OCI-LY3 (cell line): ENCODE results near the gene CNTN6.

Experiments
- H2AFZ ChIP-seq: fragments of 200-600, 300-600 bp; shearing (Covaris generic); 2 replicates; pipeline ENCODE4 v1.6.0; 2014; ENCODE audit warnings: antibody characterized with exemption, low read depth, low read length
- H3K27ac ChIP-seq: fragments of 200-600, 300-600 bp; sonication (generic); 2 replicates; pipeline ENCODE4 v1.5.1; 2014; ENCODE audit warnings: mild to moderate bottlenecking, low read length, moderate library complexity, mixed read lengths
- H3K27me3 ChIP-seq: fragments of 200-600, 300-600 bp; sonication (generic); 2 replicates; pipeline ENCODE4 v1.6.1; 2014; ENCODE audit warnings: low read depth, low read length, mixed read lengths
- H3K36me3 ChIP-seq: fragments of 200-600, 300-600 bp; sonication (generic); replicated peaks from 2 replicates; pipeline ENCODE3; 2014; ENCODE audit warnings: low read depth, low read length, mixed read lengths
- H3K4me1 ChIP-seq: fragments of 300-600, 200-600 bp; sonication (generic); 2 replicates; pipeline ENCODE4 v1.6.1; 2014; ENCODE audit warnings: low read length, mixed read lengths
- H3K4me2 ChIP-seq: fragments of 200-600, 300-600 bp; sonication (generic); 2 replicates; pipeline ENCODE4 v1.6.1; 2014; ENCODE audit warnings: low read length, mixed read lengths
- H3K4me3 ChIP-seq: fragments of 300-600, 200-600 bp; sonication (generic); 2 replicates; pipeline ENCODE4 v1.5.1; 2014; ENCODE audit warnings: antibody characterized with exemption, mild to moderate bottlenecking, low read length, moderate library complexity
- H3K79me2 ChIP-seq: fragments of 300-600, 200-600 bp; shearing (Covaris generic); 2 replicates; pipeline ENCODE4 v1.6.1; 2014; ENCODE audit warnings: mild to moderate bottlenecking, low read length, mixed read lengths
- H3K9ac ChIP-seq: fragments of 300-600, 200-600 bp; shearing (Covaris generic); 2 replicates; pipeline ENCODE4 v1.6.0; 2014; ENCODE audit warnings: mild to moderate bottlenecking, low read length, moderate library complexity
- H3K9me3 ChIP-seq: fragments of 200-600, 300-600 bp; shearing (Covaris generic); 2 replicates; pipeline ENCODE4 v1.6.1; 2014; ENCODE audit warnings: low read length, mixed read lengths; ENCODE audit not compliant: insufficient read depth
- H4K20me1 ChIP-seq: fragments of 200-600, 300-600 bp; sonication (generic); 2 replicates; pipeline ENCODE4 v1.6.1; 2016; ENCODE audit warnings: low read length, mixed read lengths; ENCODE audit not compliant: insufficient read depth
- CTCF ChIP-seq: fragments of 200-600, 300-600 bp; sonication (generic); IDR thresholded peaks from 2 replicates; pipeline ENCODE4 v1.5.1; 2014; ENCODE audit warnings: antibody characterized with exemption, low read length, low read depth
- EZH2phosphoT487 ChIP-seq: fragments of 200-600 bp; shearing (Covaris generic); IDR thresholded peaks from 2 replicates; pipeline ENCODE4 v1.6.1; 2018; ENCODE audit warnings: antibody characterized with exemption, mixed run types, low read depth

CNTN6 gene

GRCh38 chr3:1092061-1092460 lies 763 bp upstream of the CNTN6 start:
- Histone ChIP-seq H3K9ac (peak overlapping the region; percentile 99), H3K4me3 (peak overlapping the region; percentile 87), H2AFZ (no peak overlapping the region), H3K27me3 (no peaks in the 10 kb centered on the region), H3K27ac (peak overlapping the region; percentile 97), H3K79me2 (peaks cover 62% of the 10 kb centered on the region), H3K9me3 (peaks cover 12% of the 10 kb centered on the region; the same call in 1 of the 2 replicates), H3K4me1 (peaks cover 75% of the 10 kb centered on the region), H3K36me3 (peaks cover 30% of the 10 kb centered on the region), H3K4me2 (peak overlapping the region; percentile 74), H4K20me1 (no peaks in the 10 kb centered on the region)
- no peak for TF ChIP-seq EZH2phosphoT487
- no peak for TF ChIP-seq CTCF

GRCh38 chr3:1093217-1093616 lies 393 bp downstream of the CNTN6 start:
- H3K27me3 ChIP-seq = no peaks in the 10 kb centered on the region
- peak overlapping the region; percentile 99 for H3K9ac ChIP-seq
- peak overlapping the region; percentile 87 for H3K4me3 ChIP-seq
- peaks cover 12% of the 10 kb centered on the region; the same call in 1 of the 2 replicates for H3K9me3 ChIP-seq
- TF ChIP-seq EZH2phosphoT487 (no peak), CTCF (no peak)
- H3K27ac ChIP-seq = peak overlapping the region; percentile 97
- peaks cover 68% of the 10 kb centered on the region for H3K4me1 ChIP-seq
- peaks cover 74% of the 10 kb centered on the region for H3K79me2 ChIP-seq
- peaks cover 36% of the 10 kb centered on the region for H3K36me3 ChIP-seq
- H2AFZ ChIP-seq = no peak overlapping the region
- peak overlapping the region; percentile 74 for H3K4me2 ChIP-seq
- H4K20me1 ChIP-seq = no peaks in the 10 kb centered on the region

- Histone ChIP-seq H3K27ac (peak overlapping the region; percentile 59), H3K79me2 (peaks cover 96% of the 10 kb centered on the region), H4K20me1 (no peaks in the 10 kb centered on the region), H3K36me3 (peaks cover 41% of the 10 kb centered on the region), H3K9ac (no peak overlapping the region), H3K4me3 (no peak overlapping the region), H3K4me1 (peaks cover 48% of the 10 kb centered on the region), H2AFZ (no peak overlapping the region), H3K27me3 (no peaks in the 10 kb centered on the region), H3K9me3 (no peaks in the 10 kb centered on the region; the same call in 1 of the 2 replicates), H3K4me2 (peak overlapping the region; percentile 8; the same call in 1 of the 2 replicates)
- no peak for TF ChIP-seq EZH2phosphoT487
- TF ChIP-seq CTCF = peak; percentile 41
Observed at GRCh38 chr3:1103525-1103924, 10.7 kb downstream of the CNTN6 start.

GRCh38 chr3:1117843-1118473 lies 25.1 kb downstream of the CNTN6 start:
- Histone ChIP-seq H3K79me2 (peaks cover 98% of the 10 kb centered on the region), H3K9ac (no peak overlapping the region), H3K4me1 (0 out of 2 replicates have a peak, but pooled peaks cover 4% of the 10 kb centered on the region), H2AFZ (no peak overlapping the region), H3K36me3 (peaks cover 45% of the 10 kb centered on the region), H3K9me3 (no peaks in the 10 kb centered on the region), H3K4me3 (no peak overlapping the region), H3K27me3 (no peaks in the 10 kb centered on the region), H3K27ac (no peak overlapping the region), H4K20me1 (peaks cover 14% of the 10 kb centered on the region; the same call in 1 of the 2 replicates), H3K4me2 (no peak overlapping the region)
- TF ChIP-seq EZH2phosphoT487 (no peak), CTCF (no peak)
